ENCODE measurements around the gene NUP58.
A peak's percentile ranks its signal among the peaks of the same experiment; 100 is the strongest.

Gene NUP58, protein sequence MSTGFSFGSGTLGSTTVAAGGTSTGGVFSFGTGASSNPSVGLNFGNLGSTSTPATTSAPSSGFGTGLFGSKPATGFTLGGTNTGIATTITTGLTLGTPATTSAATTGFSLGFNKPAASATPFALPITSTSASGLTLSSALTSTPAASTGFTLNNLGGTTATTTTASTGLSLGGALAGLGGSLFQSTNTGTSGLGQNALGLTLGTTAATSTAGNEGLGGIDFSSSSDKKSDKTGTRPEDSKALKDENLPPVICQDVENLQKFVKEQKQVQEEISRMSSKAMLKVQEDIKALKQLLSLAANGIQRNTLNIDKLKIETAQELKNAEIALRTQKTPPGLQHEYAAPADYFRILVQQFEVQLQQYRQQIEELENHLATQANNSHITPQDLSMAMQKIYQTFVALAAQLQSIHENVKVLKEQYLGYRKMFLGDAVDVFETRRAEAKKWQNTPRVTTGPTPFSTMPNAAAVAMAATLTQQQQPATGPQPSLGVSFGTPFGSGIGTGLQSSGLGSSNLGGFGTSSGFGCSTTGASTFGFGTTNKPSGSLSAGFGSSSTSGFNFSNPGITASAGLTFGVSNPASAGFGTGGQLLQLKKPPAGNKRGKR

GRCh38 chr13:25301347-25302113 is at the start of gene NUP58:
TSS of gene NUP58 (plus strand) at chr13:25301625. CDS start at chr13:25301774, 149 bp downstream.
- FAIRE-seq (peak; percentile 96), DNase-seq (ENCODE audit: insufficient read length, low spot score) (peak; percentile 76)

DNA sequence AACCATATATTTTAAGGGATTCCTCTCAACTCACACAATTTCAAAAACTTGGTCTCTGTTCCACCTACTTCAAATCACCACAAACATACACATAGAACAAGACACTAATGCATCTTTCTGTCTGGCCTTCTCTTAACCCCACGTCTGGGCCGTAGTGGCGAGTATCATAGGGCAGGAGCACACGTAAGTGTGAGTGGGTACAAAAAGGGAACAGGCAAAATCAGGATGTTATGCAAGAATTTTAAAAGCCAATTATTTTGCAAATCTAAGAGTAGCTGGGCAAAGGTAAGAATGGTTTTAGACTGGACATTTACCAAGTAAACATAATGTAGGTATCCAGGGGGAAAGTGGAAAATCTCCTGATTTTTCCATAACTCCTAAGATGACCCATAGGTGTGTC is 49.2 kb upstream of the NUP58 start:
- DNase-seq (ENCODE audit: insufficient read length, low spot score) (no peak), FAIRE-seq (no peak)

- DNase-seq (ENCODE audit: insufficient read length, low spot score) = no peak
- FAIRE-seq = no peak
These were observed 48.7 kb upstream of the NUP58 start for GRCh38 chr13:25252752-25253151.

DNA sequence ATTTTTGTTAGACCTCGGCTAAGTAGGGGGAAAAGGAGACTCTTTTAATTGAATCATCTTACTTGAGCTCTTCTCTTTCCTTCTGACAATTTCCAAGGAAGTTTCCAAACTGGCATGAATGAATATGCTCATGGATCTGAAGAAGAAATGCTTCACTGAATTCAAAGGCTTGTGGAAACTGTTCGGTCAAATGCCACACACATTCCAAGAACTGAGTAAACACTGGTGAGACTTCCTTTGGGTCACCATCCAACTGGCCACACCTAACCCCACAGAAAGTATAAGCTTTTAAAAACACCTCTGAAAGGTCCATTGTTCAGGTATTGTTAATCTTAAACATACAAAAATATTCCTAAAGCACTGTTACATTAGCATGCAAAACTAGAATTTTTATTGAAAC is 47.7 kb upstream of the NUP58 start:
- no peak for FAIRE-seq

GRCh38 chr13:25262261-25262660 is 39.2 kb upstream of the NUP58 start:
- no peak for FAIRE-seq
- no peak for DNase-seq (ENCODE audit: insufficient read length, low spot score)

More for the DNA sequence above, 47.7 kb upstream of the NUP58 start:
- DNase-seq (ENCODE audit: insufficient read length, low spot score) = no peak

- FAIRE-seq (no peak), DNase-seq (ENCODE audit: insufficient read length, low spot score) (no peak)
These were observed 34.7 kb upstream of the NUP58 start for GRCh38 chr13:25266706-25267105.

GRCh38 chr13:25267715-25268114 is 33.7 kb upstream of the NUP58 start:
- DNase-seq (ENCODE audit: insufficient read length, low spot score) = no peak
- FAIRE-seq = no peak

GRCh38 chr13:25268561-25268960 is 32.9 kb upstream of the NUP58 start:
- FAIRE-seq (no peak), DNase-seq (ENCODE audit: insufficient read length, low spot score) (no peak)

DNA sequence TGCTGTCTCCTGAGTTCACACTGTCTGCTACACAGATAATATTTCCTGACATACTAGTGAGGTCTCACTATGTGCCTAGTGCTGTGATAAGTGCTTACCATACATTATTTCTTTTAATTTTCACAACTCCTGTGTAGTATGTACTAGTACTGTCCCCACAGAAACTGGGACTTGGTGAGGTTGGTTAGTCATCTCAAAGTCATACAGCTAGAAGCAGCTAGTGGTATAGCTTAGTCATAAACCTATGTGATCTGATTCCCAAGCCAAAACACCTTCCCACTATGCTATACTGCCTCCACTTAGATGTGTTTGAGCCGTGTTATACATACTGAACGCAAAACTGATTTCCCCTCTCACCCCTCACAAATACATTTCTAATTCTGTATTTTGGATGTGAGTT is 24.7 kb upstream of the NUP58 start:
- FAIRE-seq (no peak), DNase-seq (ENCODE audit: insufficient read length, low spot score) (no peak)

DNA sequence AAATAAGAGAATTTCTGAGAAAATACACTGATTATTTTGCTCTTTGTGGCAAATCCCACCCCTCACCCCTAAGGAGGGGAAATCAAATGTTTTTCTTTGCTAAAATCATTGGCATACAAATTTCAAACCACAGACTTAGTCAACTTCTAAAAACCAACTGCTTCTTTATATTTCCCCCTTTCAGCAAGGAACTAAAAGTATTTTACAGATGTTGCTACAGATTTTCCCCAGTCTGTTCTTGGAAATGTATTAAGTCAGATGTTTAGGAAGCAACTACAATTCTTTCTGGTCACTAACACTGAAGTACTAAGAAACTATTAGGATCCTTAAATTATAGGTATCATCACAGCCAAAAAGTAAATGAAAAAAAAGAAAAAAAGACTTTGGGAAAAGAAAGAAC is 21.0 kb upstream of the NUP58 start:
- FAIRE-seq = no peak
- no peak for DNase-seq (ENCODE audit: insufficient read length, low spot score)

DNA sequence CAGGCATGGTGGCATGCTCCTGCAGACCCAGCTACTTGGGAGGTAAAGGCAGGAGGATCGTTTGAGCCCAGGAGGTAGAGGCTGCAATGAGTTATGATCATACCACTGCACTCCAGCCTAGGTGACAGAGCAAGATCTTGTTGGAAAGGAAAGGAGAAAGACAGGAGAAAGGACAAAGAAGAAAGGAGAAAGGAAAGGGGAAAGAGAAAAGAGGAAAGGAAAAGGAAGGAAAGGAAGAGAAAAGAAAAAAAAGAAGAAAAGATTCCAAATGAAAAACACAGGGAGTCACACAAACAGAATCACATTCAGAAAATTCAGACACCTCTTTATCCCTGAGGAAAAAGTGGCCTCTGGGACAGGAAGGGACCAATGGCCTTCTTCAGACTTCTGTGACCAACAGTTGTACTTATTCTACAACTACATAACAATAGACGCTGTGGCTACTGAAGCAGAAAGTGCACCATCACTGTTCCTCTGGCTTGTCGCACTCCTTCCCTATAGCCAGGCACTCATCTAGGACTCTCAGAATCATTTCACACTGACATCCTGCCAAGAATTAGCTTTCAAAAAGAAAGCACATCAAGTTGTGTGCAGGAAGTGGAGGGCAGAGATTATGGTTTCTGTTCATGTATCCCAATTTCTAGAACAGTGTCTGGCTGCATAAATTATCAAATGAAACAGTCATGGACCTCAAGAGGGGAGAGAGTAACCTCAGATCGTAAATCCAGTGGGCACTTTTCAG is 20.1 kb upstream of the NUP58 start:
- DNase-seq (ENCODE audit: insufficient read length, low spot score) (no peak), FAIRE-seq (no peak)

DNA sequence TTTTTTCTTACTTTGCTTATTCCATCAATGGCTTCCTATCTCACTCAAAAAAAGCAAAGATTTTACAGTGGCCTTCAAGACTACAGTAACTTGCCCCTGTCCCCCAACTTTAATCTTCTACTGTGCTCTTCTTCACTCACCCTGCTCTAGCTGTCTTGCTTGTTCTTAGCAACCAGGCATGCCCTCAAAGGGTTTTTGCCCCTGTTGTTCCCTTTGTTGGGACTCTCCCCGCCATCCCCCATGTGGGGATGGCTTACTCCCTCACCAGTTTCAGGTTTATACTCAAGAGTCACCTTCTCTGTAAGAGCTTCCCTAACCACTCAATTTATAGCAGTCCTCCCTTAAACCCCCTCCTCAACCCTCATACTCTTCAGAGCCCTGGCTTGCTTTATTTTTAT is 19.5 kb upstream of the NUP58 start:
- DNase-seq (ENCODE audit: insufficient read length, low spot score) = no peak
- no peak for FAIRE-seq

GRCh38 chr13:25286308-25286968 is 15.0 kb upstream of the NUP58 start:
- FAIRE-seq (no peak), DNase-seq (ENCODE audit: insufficient read length, low spot score) (no peak)

DNA sequence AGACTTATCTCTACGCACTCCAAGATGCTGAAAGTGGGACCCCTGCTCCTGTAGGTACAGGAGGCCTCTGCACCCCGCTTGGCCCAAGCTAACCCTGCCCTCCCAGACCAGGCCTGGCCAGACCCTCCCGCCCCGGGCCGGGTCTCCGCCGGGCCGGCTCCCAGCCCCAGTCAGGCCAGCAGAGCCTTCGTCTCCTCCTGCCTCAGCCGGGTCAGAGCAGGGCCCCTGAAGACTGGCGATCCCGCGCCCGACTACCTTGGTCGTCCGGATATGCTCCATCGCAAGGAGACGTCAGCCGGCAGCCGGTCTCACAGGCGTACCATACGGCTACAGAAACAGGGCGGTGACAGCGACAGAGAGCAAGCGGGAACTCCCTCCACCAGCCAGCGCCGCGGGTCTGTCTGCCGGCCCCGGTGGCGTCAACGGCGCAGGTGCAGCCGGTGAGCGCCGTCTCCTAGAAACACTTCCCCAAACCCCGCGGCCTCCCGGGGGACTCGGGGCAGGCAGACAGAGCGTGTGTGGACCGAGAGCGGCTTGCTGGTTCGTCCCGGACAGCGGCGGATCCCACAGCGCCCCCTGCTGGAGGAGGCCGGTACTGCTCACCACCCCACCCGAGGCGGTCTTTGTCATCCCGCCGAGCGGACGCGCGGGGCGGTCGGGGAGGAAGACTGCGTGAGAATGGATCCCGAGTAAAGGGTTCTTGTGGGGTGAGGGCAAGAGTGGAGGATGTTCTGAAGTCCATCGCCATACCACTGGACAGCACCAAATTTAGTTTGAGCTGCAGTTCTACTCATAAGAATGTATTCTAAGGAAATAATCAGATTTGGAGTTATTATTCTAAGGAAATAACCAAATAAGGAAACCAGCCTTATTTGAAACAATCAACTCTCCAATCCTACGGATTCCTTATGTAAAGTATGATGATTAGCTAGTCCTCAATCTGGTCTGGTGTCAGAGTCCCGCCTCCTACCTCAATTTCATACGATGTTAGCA is 14.2 kb upstream of the NUP58 start, which contains the start of gene MTMR6:
TSS of gene MTMR6 (minus strand) at position 520 of the 993 bp plus-strand sequence. CDS start at position 279, 241 bp downstream.
- DNase-seq (ENCODE audit: insufficient read length, low spot score) (peak; percentile 68), FAIRE-seq (no peak)

- no peak for FAIRE-seq
- DNase-seq (ENCODE audit: insufficient read length, low spot score) = no peak
These were observed 12.5 kb upstream of the NUP58 start for GRCh38 chr13:25288966-25289365.

GRCh38 chr13:25291691-25292090 is 9.7 kb upstream of the NUP58 start:
- no peak for FAIRE-seq
- DNase-seq (ENCODE audit: insufficient read length, low spot score) = no peak

GRCh38 chr13:25292301-25292700 is 9.1 kb upstream of the NUP58 start:
- FAIRE-seq = no peak

GRCh38 chr13:25295228-25295627 is 6.2 kb upstream of the NUP58 start:
- FAIRE-seq = no peak
- DNase-seq (ENCODE audit: insufficient read length, low spot score) = no peak

More at GRCh38 chr13:25292301-25292700, 9.1 kb upstream of the NUP58 start:
- no peak for DNase-seq (ENCODE audit: insufficient read length, low spot score)

DNA sequence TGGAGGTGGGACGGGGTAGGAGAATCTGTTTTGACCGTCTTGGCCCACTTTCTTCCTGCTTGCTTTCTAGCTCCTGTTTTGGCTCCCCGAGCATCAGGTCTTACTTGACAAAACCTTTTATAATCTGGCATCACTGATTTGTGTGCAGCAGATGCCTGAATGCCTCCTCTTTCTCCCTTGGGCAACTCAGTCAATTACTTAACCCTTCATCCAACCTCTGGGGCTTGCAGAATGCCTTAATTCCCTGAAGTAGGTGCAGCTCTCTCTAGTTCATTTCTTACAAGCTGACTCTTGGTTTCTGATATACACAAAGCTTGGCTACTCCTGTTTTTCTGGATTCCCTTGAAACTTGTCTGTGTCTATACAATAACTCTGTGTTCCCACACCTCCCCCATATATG is 5.7 kb upstream of the NUP58 start:
- FAIRE-seq (no peak), DNase-seq (ENCODE audit: insufficient read length, low spot score) (no peak)
